Measurements from ENCODE around the gene IGF1R. TPM values are rescaled to one million over a fixed set of nuclear protein-coding genes. Genes with fewer than 3 reads are reported as not detected.

IGF1R gene
- total and polyA plus RNA-seq, 3 experiments from 2014 or later, result 2.1 to 11.3 (median 10.9) TPM

DNA sequence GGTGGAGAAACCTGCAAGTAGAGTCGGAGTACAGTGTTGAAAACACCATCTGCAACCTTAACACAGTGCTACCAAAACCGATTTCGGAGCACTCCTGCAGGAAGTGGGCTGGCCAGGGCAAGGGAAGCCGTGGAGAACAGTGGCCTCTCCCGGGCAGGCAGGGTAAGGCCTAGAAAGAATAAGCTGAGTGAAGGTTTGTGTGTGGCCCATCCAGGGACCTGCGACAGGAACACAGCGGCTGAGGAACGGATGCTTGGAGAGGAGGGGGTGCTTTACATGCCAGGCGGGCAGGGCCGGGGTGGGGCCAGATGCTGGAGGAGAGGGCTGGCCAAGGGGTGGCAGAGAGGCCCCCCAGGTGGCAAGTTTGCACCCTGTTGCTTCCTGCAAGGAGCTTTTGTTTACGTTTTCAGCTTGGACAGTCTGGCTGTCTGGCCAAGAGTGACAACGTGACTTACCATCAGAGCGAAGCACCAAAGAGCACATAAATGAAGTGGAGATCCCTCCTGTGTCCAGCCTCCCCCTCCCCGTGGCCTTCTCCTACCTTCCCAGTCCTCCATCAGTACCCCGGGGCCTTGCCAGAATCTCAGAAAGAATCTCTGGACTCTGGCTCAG lies 202.7 kb downstream of the IGF1R start:
- peak; percentile 47 to 76 (median 55) for DNase-seq
- ChIA-PET CTCF (interaction anchor here (0.9 to 1.0 kb wide), 5 partner anchors 14 to 201 kb away, joined by 3 to 5 read pairs (median 3); no protein-coding TSS in a partner anchor), POLR2A (no interaction called here)
- H3K36me3 Mint-ChIP-seq, result peaks cover 0 to 4% (median 0%) of the 10 kb centered on the region in 3 donors
- peaks cover 30 to 38% (median 38%) of the 10 kb centered on the region in 3 donors for H3K4me1 Mint-ChIP-seq
- Histone ChIP-seq H3K4me3 (ENCODE audit: low read length) (peak overlapping the region; percentile 70), H3K9me3 (ENCODE audit: low read length) (no peaks in the 10 kb centered on the region), H3K4me1 (ENCODE audit: insufficient read depth, low read length) (peaks cover 32% of the 10 kb centered on the region), H3K27me3 (ENCODE audit: insufficient read depth, low read length, poor library complexity, severe bottlenecking) (no peaks in the 10 kb centered on the region), H3K36me3 (ENCODE audit: insufficient read depth, low read length) (no peaks in the 10 kb centered on the region), H3K27ac (ENCODE audit: low read depth, low read length) (peak overlapping the region; percentile 6)
- H3K27ac Mint-ChIP-seq, result peak overlapping the region; percentile 66 to 98 (median 95)
- no peaks in the 10 kb centered on the region for H3K9me3 Mint-ChIP-seq
- H3K4me3 Mint-ChIP-seq, result peak overlapping the region; percentile 86 to 98 (median 95)
- H3K27me3 Mint-ChIP-seq, result peaks cover 4 to 9% of the 10 kb centered on the region in 2 donors

DNA sequence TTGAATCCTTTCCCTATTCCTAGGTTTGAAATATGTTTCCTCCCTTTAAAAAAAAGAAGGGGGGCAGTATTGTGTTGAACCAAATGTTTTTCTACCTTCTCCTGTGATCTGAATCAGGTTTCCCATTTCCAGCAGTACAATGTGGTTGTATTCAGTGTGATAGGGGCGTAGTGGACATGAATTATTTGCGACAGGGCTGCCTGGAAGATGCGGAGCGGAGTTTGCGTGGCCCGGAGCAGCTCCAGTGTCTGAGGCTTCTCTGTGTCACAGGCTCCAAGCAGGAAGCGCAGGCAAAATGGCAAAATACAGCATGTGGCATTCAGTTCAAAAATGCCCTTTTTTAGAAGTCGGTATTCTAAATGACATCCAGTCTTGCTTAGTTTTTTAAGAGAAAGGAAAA lies 204.8 kb downstream of the IGF1R start:
- CTCF ChIA-PET, result no interaction called here
- peak overlapping the region; percentile 28 for H3K27ac ChIP-seq (ENCODE audit: low read depth, low read length)
- POLR2A ChIA-PET, result interaction anchor here (0.6 kb wide), 1 partner anchor 205 kb away, joined by 4 read pairs; the partner anchor contains the start of gene IGF1R

GRCh38 chr15:98853617-98854420 lies 205.5 kb downstream of the IGF1R start:
- H3K27me3 ChIP-seq (ENCODE audit: insufficient read depth, low read length, poor library complexity, severe bottlenecking), result no peaks in the 10 kb centered on the region
- no peak for DNase-seq
- H3K4me1 Mint-ChIP-seq, result peaks cover 34 to 44% (median 42%) of the 10 kb centered on the region in 3 donors
- H3K27me3 Mint-ChIP-seq, result peaks cover 4% of the 10 kb centered on the region in 2 donors
- H3K27ac Mint-ChIP-seq, result peak overlapping the region in 7 of 8 donors; percentile 14 to 95 (median 79)
- H3K4me3 Mint-ChIP-seq, result peak overlapping the region; percentile 5 to 98 (median 95)
- no peaks in the 10 kb centered on the region for H3K36me3 ChIP-seq (ENCODE audit: insufficient read depth, low read length)
- H3K9me3 Mint-ChIP-seq, result no peaks in the 10 kb centered on the region
- no peak overlapping the region for H3K27ac ChIP-seq (ENCODE audit: low read depth, low read length)
- peaks cover 0 to 4% (median 0%) of the 10 kb centered on the region in 3 donors for H3K36me3 Mint-ChIP-seq
- H3K9me3 ChIP-seq (ENCODE audit: low read length), result no peaks in the 10 kb centered on the region
- H3K4me3 ChIP-seq (ENCODE audit: low read length), result no peak overlapping the region
- H3K4me1 ChIP-seq (ENCODE audit: insufficient read depth, low read length), result peaks cover 32% of the 10 kb centered on the region
- ChIA-PET CTCF (no interaction called here), POLR2A (interaction anchor here (0.6 kb wide), 1 partner anchor 206 kb away, joined by 4 read pairs; the partner anchor contains the start of gene IGF1R)

More for the DNA sequence above, 204.8 kb downstream of the IGF1R start:
- Histone ChIP-seq H3K4me1 (ENCODE audit: insufficient read depth, low read length) (peaks cover 32% of the 10 kb centered on the region), H3K36me3 (ENCODE audit: insufficient read depth, low read length) (no peaks in the 10 kb centered on the region), H3K4me3 (ENCODE audit: low read length) (peak overlapping the region; percentile 70), H3K27me3 (ENCODE audit: insufficient read depth, low read length, poor library complexity, severe bottlenecking) (no peaks in the 10 kb centered on the region), H3K9me3 (ENCODE audit: low read length) (no peaks in the 10 kb centered on the region)
- Mint-ChIP-seq H3K4me1 (peaks cover 30 to 38% (median 38%) of the 10 kb centered on the region in 3 donors), H3K27me3 (peaks cover 4 to 6% of the 10 kb centered on the region in 2 donors), H3K36me3 (peaks cover 0 to 4% (median 0%) of the 10 kb centered on the region in 3 donors), H3K4me3 (peak overlapping the region; percentile 86 to 98 (median 95)), H3K9me3 (no peaks in the 10 kb centered on the region), H3K27ac (peak overlapping the region; percentile 66 to 96 (median 94))
- peak; percentile 41 to 69 (median 60) for DNase-seq

DNA sequence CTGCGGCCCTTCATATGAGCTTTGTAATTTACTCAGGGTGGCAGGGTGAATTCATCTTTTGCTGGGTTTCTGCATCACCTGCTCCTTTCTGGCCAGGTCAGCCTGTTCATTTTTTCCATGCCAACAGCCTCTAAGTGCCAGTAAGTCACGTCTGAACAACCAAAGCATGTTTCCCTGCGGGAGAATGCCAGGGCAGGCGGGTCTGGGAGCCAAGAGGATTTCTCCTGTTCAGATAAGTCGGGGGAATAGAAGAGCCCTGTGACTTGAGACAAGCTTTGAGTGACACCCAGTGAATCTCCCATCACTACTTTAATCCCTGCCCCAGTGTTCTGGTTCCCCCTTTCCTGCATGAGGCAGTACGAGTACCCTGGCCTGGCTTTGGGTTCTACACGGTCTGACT lies 206.2 kb downstream of the IGF1R start:
- Histone ChIP-seq H3K4me1 (ENCODE audit: insufficient read depth, low read length) (peaks cover 32% of the 10 kb centered on the region), H3K36me3 (ENCODE audit: insufficient read depth, low read length) (no peaks in the 10 kb centered on the region), H3K9me3 (ENCODE audit: low read length) (no peaks in the 10 kb centered on the region), H3K4me3 (ENCODE audit: low read length) (no peak overlapping the region), H3K27me3 (ENCODE audit: insufficient read depth, low read length, poor library complexity, severe bottlenecking) (no peaks in the 10 kb centered on the region), H3K27ac (ENCODE audit: low read depth, low read length) (no peak overlapping the region)
- ChIA-PET POLR2A (no interaction called here), CTCF (interaction anchor here (1.4 kb wide), 1 partner anchor 10 kb away, joined by 3 read pairs; no protein-coding TSS in a partner anchor)
- H3K27ac Mint-ChIP-seq, result peak overlapping the region in 2 of 8 donors; percentile 79 to 85
- H3K4me1 Mint-ChIP-seq, result peaks cover 34 to 46% (median 42%) of the 10 kb centered on the region in 3 donors
- no peak for DNase-seq
- peaks cover 0 to 4% (median 0%) of the 10 kb centered on the region in 3 donors for H3K36me3 Mint-ChIP-seq
- no peaks in the 10 kb centered on the region for H3K9me3 Mint-ChIP-seq
- peak overlapping the region in 2 of 7 donors; percentile 54 to 64 for H3K4me3 Mint-ChIP-seq
- H3K27me3 Mint-ChIP-seq, result peaks cover 4 to 6% of the 10 kb centered on the region in 2 donors

DNA sequence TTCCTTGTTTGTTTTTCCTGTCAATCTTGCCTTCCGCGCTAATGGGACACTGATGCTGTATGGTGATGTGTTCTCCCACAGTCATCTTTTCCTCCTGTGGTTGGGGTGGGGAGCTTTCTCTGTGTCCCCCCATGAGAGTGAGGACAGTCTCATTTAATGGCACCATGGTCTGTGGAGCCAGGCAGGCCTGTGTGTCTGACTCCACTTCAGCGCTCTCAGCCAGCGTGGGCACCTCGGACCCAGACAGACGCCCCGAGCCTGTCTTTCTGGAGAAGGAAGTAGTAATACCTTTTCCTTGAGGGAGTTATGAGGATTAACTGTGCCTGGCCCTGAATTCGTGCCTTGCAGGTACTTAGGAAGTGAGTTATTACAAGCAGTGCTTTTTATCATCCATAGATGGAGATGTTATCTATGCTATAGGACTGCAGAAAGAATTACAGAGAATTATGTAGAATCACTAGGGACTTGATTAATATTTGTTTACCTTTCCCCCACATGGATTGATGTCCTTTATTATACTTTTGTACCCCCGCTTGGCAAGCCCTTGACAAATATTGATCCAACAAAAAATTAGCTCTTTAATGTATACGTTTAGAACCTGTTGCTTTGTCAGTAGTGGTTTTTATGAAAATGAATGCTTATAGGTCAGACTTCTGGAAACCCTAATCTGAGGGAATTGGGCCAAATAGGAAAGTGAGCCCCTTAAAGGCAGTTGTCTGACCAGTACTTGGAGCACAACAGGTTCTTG lies 206.9 kb downstream of the IGF1R start:
- H3K27ac ChIP-seq (ENCODE audit: low read depth, low read length), result no peak overlapping the region
- Mint-ChIP-seq H3K4me1 (peaks cover 34 to 52% (median 38%) of the 10 kb centered on the region in 3 donors), H3K4me3 (peak overlapping the region in 3 of 7 donors; percentile 16 to 57 (median 32)), H3K36me3 (peaks cover 0 to 4% (median 0%) of the 10 kb centered on the region in 3 donors), H3K27me3 (peaks cover 4 to 6% of the 10 kb centered on the region in 2 donors), H3K27ac (peak overlapping the region in 1 of 8 donors; percentile 77), H3K9me3 (no peaks in the 10 kb centered on the region)
- H3K27me3 ChIP-seq (ENCODE audit: insufficient read depth, low read length, poor library complexity, severe bottlenecking), result no peaks in the 10 kb centered on the region
- H3K4me3 ChIP-seq (ENCODE audit: low read length), result no peak overlapping the region
- ChIA-PET CTCF (interaction anchor here (1.4 kb wide), 1 partner anchor 9 kb away, joined by 3 read pairs; no protein-coding TSS in a partner anchor), POLR2A (no interaction called here)
- H3K9me3 ChIP-seq (ENCODE audit: low read length), result no peaks in the 10 kb centered on the region
- no peaks in the 10 kb centered on the region for H3K36me3 ChIP-seq (ENCODE audit: insufficient read depth, low read length)
- DNase-seq, result no peak
- peaks cover 29% of the 10 kb centered on the region for H3K4me1 ChIP-seq (ENCODE audit: insufficient read depth, low read length)

- no peaks in the 10 kb centered on the region for H3K9me3 Mint-ChIP-seq
- no peaks in the 10 kb centered on the region for H3K9me3 ChIP-seq (ENCODE audit: low read length)
- no peak overlapping the region for H3K27ac ChIP-seq (ENCODE audit: low read depth, low read length)
- H3K4me3 ChIP-seq (ENCODE audit: low read length), result no peak overlapping the region
- ChIA-PET POLR2A (no interaction called here), CTCF (interaction anchor here (1.0 to 1.4 kb wide), 2 partner anchors 9 to 337 kb away, joined by 3 read pairs; no protein-coding TSS in a partner anchor)
- DNase-seq, result no peak
- no peaks in the 10 kb centered on the region for H3K27me3 ChIP-seq (ENCODE audit: insufficient read depth, low read length, poor library complexity, severe bottlenecking)
- H3K27ac Mint-ChIP-seq, result no peak overlapping the region
- H3K36me3 ChIP-seq (ENCODE audit: insufficient read depth, low read length), result no peaks in the 10 kb centered on the region
- H3K4me3 Mint-ChIP-seq, result peak overlapping the region in 1 of 7 donors; percentile 57
- H3K27me3 Mint-ChIP-seq, result peaks cover 2 to 6% of the 10 kb centered on the region in 2 donors
- peaks cover 29 to 52% (median 31%) of the 10 kb centered on the region in 3 donors for H3K4me1 Mint-ChIP-seq
- H3K36me3 Mint-ChIP-seq, result peaks cover 0 to 4% (median 0%) of the 10 kb centered on the region in 3 donors
- H3K4me1 ChIP-seq (ENCODE audit: insufficient read depth, low read length), result peaks cover 25% of the 10 kb centered on the region
These were observed 207.6 kb downstream of the IGF1R start for GRCh38 chr15:98855815-98856531.

DNA sequence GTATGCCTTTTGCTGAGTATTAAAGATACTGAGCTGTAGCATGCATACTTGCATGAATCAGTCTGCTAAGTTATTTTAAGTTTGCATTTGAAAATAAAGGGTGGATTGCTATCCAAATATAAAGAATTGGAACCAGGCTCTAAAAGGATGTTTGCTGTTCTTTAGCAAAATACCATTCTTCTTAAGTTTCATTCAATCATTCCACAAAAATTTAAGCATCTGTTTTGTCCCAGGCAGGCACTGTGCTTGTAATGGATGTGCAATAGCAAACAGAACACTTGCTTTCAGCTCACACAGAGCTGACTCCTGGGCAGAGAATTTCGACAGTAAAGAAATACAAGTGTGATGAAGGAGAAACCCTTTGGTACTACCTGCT lies 208.2 kb downstream of the IGF1R start:
- Histone ChIP-seq H3K27me3 (ENCODE audit: insufficient read depth, low read length, poor library complexity, severe bottlenecking) (no peaks in the 10 kb centered on the region), H3K4me3 (ENCODE audit: low read length) (no peak overlapping the region), H3K9me3 (ENCODE audit: low read length) (no peaks in the 10 kb centered on the region), H3K36me3 (ENCODE audit: insufficient read depth, low read length) (no peaks in the 10 kb centered on the region), H3K27ac (ENCODE audit: low read depth, low read length) (no peak overlapping the region), H3K4me1 (ENCODE audit: insufficient read depth, low read length) (peaks cover 25% of the 10 kb centered on the region)
- DNase-seq, result no peak
- Mint-ChIP-seq H3K4me3 (peak overlapping the region in 1 of 7 donors; percentile 49), H3K36me3 (peaks cover 0 to 4% (median 0%) of the 10 kb centered on the region in 3 donors), H3K4me1 (peaks cover 26 to 51% (median 30%) of the 10 kb centered on the region in 3 donors), H3K27me3 (peaks cover 4 to 6% of the 10 kb centered on the region in 2 donors), H3K9me3 (no peaks in the 10 kb centered on the region), H3K27ac (no peak overlapping the region)
- ChIA-PET CTCF (interaction anchor here (0.7 to 1.0 kb wide), 2 partner anchors 337 to 848 kb away, joined by 3 read pairs; no protein-coding TSS in a partner anchor), POLR2A (no interaction called here)

Measured in CD8-positive, alpha-beta memory T cell (primary cell).